GM18909 (cell line): Measurements from ENCODE around the gene SLC22A23.

ENCODE experiments used
- ATAC-seq: cut with Tn5 transposase; IDR thresholded peaks from one replicate; pipeline ENCODE4 v1.9.1; 2021; ENCODE audit warnings: mild to moderate bottlenecking; ENCODE audit not compliant: unreplicated experiment, poor library complexity

The SLC22A23 gene

DNA sequence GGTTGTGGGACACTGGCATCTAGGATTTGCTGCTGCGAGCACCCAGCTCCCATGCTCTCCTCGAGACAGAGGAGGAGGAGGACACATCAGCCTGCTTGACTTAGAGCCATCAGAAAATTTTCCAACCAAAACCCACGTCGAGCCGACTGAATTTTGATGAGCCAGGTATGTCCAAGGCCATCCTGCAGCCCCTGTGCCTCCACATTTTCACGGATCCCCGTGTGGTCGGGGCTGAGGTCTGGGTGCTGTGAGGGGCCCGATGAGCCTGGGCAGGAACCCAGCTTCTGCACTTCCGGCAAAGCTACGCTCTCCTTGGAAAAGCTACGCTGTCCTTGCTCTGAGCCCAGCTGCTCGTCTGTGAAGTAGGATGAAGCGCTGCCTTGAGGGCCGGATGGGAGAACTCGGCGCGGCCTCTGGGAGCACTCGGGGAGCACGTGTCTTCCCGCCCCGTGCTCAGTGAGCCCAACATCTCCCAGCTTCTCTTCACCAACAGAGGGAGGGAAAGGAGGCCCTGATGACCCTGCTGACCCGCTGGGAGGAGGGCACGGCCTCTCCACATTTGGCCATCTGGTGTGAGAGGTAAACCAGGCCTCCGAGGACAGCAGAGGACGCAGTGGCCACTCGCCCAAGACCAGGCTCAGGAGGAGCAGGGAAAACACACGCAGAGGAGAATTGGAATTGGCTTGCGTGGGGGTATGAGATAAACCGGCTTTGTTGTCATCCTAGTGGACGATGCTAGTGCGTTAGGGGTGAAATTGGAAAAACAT is 164.2 kb downstream of the SLC22A23 start:
- no peak for ATAC-seq

DNA sequence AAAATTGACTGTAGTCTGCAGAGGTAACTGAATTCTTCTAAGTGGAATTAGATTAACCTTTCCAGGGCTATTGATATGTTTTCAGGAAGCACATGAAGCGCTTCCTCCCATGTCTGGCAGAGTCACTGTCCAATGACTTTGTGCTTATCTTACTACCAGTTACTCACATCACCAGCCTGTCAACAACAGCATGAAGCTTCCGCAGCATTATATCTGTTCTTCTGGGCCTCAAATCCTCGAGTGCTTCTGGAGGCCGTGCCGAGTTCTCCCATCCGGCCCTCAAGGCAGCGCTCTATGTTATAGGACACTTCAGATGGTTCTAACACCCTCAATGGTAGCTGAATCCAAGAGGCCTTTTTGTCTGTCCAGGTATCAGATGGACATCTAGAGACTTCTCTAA is 164.9 kb downstream of the SLC22A23 start:
- ATAC-seq, result no peak

GRCh38 chr6:3291346-3291745 is 165.5 kb downstream of the SLC22A23 start:
- ATAC-seq, result no peak

GRCh38 chr6:3290931-3291211 is 166.0 kb downstream of the SLC22A23 start:
- no peak for ATAC-seq

DNA sequence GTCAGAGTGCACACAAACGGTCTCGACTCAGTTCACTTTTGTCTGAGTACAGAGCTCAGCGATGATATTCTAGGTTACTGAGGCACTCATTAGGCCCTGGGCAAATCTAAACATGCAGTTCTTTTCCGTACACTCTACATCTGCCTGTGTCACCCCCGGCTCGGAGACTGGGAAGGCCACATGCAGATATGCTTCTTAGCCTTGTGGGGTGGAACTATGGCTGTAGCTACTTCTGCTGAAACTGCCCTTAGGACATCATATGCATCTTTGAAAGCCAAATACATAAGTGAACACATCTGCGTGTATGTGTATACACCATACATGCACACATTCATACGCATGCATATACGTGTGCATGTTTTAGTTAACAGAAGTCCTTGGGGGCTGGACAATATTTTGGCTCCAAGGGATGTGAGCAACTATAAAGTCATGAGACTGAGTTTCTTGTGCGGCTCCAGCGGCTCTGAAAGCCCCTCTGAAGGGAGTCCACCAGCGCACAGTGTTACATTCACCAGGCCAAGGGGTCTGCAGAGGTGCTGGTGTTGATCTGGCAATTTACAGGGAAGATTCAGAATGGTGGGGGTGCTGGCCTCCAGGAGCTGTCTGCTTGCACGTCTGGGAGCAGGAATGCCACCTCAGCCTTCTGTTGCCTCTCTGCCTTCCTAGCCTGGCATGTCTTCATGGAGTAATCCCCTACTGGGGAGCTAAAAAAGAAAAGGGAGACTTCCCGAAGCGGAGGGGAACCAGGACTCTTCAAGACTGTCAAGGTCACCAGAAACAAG is 166.5 kb downstream of the SLC22A23 start:
- no peak for ATAC-seq

GRCh38 chr6:3289664-3290055 is 167.2 kb downstream of the SLC22A23 start:
- no peak for ATAC-seq

GRCh38 chr6:3288711-3289663 is 167.9 kb downstream of the SLC22A23 start:
- no peak for ATAC-seq

DNA sequence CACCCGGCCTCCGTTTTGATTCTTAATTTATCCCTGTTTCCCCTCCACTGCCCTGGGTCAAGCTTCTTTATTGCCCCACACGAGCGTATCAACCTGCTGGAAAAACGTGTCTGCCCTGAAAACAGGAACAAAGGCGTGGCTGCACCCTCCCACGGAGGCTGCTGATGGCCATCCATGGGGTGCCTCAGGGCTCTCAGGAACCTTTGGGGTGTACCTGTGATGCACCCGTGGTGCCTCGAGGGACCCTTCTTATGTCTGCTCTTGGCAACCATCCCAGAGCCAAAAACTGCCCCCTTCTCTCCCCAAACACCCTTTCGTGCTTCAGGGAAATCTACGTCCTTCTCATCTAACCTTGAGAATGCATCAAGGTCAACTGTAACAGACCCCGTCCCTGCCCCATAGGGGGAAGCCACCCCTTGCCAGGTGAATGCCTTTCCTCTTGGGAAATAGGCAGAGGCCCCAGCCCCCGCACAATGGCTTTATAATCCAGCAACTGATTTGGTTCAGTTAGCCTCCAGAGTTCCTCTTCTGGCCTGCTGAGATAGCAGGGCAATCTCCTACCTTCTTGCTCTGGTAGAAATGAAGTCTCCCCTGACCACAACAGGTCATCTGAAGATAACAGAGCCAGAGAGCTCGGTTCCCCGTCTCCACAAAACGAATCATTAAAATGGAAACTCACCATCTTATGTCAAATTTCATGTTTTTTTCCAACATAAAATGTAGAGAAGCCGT is 168.7 kb downstream of the SLC22A23 start:
- ATAC-seq, result no peak

DNA sequence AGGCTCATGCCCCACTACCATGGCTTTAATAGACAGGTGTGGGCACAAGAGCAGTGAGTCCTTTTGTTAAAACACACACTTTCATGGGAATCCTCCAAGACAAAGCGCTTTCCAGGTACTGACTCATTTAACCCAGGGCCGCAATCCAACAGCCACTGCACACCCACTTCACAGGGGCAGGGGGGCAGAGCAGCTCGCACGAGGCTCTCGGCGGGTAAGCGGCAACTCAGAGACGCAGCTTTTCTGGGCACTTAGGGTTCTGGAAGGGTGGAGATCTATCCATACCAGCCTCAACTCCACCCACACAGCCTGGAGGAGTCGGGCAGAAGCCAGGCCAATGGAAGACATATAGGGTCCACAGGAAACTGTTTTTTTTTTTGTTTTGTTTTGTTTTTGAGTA is 169.5 kb downstream of the SLC22A23 start:
- no peak for ATAC-seq

DNA sequence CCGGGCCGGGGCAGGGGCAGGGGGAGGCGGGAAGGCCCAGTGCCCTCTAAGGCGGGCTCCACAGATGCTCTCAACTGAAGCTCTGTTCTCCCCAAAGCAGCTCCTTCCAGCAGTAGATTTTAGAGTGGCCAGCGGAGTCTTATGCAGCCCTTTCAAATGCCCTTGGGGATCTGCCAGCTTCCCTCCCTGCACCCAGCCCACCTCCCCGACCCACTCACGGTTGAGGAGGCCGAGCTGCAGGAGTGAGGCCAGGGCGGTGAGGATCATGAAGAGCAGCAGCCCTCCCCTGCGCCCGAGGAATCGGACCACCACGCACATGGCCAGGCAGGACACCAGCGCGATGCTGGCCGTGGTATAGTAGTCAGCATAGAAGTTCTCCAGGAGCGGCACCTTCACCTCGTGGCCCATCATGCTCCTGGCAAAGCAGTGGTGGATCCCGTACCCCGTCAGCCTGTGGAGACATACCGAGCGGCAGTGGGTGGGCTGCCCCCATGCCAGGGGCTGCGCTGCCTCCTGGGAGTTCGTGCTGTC is 170.1 kb downstream of the SLC22A23 start:
- no peak for ATAC-seq

DNA sequence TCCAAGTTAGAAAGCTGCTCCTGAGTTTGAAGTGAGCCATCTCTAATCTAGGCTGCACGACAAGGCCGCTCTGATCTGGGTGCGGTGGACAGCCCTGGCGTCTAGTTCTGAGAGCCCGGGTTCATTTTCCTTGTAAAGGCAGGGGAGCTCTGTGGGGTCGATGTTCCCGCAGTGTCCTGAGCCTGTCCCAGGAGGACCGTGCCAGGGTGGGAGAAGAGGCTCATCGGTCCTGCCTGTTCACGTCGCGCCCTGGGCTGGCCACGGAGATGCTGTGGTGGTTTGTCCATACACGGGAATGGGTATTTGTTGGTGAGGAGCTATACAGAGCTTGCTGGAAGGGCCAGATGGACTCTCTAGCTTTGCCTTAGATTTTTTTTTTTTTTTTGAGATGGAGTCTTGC is 171.1 kb downstream of the SLC22A23 start:
- ATAC-seq, result no peak

GRCh38 chr6:3285049-3285639 is 171.7 kb downstream of the SLC22A23 start:
- no peak for ATAC-seq

GRCh38 chr6:3284436-3284876 is 172.4 kb downstream of the SLC22A23 start:
- ATAC-seq, result no peak

DNA sequence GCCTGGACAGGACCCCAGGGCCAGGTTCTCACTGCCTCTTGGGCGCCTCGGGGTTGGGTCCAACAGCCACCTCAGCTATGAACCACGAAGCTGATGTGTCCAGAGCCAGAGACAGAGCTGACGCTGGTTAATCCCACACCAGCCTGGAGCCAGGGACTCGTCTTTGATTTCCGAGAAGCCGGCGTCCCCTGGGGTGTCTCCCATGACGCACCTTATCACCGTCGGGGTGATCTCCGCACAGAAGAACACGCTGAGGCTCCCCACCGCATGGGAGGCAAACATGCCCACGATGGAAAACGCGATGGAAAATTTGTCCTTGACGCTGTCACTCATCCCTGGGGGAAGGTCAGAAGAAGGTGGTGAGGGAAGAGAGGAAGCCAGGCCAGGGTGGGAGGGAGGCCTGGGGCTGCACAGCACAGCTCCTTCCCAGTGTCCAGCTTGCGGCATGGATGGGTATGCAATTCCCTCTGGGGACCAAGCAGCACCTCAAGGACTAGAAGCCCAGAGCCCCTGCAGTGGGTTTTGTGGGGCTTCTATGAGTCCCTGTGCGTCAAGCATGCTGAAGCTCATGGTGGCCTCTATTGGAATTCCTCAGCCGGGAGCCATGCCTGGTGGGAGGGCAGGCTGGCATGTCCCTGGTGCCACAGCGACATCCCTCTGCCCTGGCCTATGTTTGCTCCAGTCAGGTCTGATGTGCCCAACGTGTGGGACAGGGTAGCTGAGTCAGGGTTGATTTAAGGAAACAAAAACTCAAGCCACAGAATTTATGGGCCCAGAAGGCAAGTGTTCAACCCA is 173.0 kb downstream of the SLC22A23 start:
- ATAC-seq, result no peak

DNA sequence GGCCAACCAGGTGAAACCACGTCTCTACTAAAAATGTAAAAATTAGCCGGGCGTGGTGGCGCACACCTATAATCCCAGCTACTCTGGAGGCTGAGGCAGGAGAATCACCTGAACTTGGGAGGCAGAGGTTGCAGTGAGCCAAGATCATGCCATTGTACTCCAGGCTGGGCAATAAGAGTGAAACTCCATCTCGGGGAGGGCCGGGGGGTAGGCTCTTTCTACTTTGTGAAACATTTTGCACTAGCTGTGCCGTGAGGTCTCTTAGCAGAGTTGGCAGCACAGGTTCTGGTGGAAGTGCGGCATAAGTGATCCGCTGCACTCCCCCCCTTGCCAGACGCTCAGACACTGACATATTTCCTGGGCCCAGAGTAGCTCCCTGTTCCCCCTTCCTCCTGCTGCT is 173.6 kb downstream of the SLC22A23 start:
- ATAC-seq, result no peak

- no peak for ATAC-seq
Observed at GRCh38 chr6:3282476-3283236, 174.2 kb downstream of the SLC22A23 start.

GRCh38 chr6:3281631-3282475 is 175.0 kb downstream of the SLC22A23 start:
- ATAC-seq, result no peak
